GM19324 (cell line): Measurements from ENCODE around the gene HEG1.
"Not testable (repeated sequence)": the region's sequence is repeated elsewhere in the genome, so short reads cannot be mapped to it uniquely, and the experiment has no call there.

Experiments used
- ATAC-seq: cut with Tn5 transposase; IDR thresholded peaks from one replicate; pipeline ENCODE4 v1.9.1; 2021; ENCODE audit warnings: mild to moderate bottlenecking, moderate library complexity; ENCODE audit not compliant: unreplicated experiment, low FRiP score

HEG1 gene, protein sequence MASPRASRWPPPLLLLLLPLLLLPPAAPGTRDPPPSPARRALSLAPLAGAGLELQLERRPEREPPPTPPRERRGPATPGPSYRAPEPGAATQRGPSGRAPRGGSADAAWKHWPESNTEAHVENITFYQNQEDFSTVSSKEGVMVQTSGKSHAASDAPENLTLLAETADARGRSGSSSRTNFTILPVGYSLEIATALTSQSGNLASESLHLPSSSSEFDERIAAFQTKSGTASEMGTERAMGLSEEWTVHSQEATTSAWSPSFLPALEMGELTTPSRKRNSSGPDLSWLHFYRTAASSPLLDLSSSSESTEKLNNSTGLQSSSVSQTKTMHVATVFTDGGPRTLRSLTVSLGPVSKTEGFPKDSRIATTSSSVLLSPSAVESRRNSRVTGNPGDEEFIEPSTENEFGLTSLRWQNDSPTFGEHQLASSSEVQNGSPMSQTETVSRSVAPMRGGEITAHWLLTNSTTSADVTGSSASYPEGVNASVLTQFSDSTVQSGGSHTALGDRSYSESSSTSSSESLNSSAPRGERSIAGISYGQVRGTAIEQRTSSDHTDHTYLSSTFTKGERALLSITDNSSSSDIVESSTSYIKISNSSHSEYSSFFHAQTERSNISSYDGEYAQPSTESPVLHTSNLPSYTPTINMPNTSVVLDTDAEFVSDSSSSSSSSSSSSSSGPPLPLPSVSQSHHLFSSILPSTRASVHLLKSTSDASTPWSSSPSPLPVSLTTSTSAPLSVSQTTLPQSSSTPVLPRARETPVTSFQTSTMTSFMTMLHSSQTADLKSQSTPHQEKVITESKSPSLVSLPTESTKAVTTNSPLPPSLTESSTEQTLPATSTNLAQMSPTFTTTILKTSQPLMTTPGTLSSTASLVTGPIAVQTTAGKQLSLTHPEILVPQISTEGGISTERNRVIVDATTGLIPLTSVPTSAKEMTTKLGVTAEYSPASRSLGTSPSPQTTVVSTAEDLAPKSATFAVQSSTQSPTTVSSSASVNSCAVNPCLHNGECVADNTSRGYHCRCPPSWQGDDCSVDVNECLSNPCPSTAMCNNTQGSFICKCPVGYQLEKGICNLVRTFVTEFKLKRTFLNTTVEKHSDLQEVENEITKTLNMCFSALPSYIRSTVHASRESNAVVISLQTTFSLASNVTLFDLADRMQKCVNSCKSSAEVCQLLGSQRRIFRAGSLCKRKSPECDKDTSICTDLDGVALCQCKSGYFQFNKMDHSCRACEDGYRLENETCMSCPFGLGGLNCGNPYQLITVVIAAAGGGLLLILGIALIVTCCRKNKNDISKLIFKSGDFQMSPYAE (N-terminal part only)

DNA sequence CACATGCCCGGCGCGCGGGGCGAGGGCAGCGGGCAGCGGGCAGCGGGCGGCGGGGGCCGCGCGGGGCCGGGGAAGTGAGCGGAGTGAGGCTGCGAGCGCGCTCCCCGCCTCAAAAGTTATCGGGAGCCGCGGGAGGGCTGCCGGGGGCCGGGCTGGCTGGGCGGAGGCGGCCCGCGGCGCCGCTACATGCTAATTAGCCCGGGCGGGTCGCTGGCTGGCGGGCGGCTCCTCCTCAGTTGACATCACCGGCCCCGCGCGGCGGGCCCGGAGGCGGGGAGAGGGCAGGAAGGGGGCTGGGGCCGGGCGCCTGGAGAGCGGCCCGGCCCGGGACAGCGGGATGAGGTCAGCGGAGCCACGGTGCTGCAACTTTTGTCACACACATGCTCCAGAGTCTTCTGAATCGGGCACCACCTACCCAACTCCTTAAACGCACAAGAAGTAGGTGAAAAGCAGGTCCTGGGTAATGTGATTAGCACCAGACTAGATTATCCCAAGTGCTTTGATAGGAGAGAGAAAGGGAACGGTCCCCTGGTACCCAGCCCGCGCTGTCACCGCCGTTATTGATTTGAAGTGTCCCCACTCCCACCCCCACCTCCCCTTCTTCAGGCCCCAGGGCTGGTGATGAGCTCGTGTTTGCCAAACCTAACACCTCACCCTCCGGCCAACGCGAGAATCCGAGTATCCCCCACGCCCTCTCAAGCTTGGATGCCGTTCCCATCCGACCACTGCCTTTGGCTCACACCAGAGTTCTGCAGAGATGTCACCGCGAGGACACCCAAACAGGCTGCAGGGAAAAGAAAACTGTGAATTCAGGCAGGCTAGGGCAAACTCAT, at the start of gene HEG1:
Gene HEG1 (minus strand): TSS at position 85 of the 833 bp plus-strand sequence. CDS start 107 bp downstream, outside the sequence.
- peak; percentile 70 for ATAC-seq

DNA sequence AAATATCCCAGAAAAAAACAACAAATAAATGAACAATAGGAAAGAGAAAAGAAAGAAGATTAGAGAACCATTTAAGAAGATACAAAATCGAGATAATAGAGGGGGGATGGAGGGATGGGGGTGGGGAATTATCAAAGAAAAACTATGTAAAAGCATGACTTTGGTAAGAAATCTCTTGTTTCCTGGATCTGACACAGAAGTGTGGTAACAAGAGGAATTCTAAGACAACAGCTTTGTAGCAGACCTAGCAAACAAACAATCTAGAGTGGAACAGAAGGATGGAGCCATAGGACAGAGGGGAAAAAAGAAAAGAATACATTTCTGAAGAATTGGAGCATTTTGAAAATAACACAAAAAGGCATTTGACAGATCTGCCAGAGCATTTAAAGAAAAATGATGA, 49.3 kb upstream of the HEG1 start:
- no peak for ATAC-seq

DNA sequence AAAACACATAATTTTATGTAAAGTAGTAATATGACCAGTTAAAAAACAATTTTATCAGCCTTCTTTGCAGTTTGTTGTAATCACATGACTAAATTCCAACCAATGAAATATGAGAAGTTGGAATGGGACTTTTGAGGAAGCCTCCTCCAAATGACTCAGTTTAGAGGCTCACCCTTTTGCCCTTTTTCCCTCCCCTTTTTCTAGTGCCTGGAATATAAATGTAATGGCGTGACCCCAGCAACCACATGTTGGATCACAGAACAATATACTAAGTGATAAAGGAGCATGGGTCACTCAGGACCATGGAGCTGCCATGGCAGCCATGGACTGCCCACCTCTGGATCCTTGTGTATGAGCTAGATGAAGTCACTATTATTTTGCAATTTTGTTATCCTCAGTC, 48.8 kb upstream of the HEG1 start:
- ATAC-seq, result no peak

DNA sequence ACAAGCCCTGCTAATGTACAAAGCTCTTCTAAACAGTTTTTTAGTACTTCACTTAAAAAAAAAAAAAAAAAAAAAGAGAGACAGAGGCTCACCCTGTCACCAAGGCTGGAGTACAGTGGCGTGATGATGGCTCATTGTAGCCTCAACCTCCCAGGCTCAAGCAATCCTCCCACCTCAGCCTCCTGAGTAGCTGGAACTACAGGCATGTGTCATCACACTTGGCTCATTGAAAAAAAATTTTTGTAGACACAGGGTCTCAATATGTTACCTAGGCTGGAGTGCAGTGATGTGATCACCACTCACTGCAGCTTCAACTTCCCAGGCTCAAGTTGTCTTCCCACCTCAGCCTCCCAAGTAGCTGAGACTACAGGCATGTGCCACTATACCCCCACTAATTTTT, 47.6 kb upstream of the HEG1 start:
- no peak for ATAC-seq

DNA sequence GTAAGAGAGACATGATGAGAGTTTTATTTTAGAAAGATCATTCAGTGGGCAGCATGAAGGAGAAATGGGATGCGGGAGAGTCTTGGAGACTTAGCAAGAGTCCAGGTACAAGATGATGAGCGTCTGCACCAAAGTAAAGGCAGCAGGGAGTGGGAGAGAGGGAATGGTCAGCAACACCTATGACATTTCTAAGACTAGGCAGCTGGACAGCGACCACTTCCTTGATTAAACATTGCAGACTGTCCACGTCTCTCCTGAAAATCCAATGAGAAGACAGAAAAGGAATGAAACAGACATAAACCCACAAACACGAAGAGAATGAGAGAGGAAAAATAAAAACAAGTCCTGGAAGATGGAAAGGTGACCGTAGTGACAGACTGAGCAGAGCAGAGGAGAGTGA, 46.7 kb upstream of the HEG1 start:
- ATAC-seq, result no peak

DNA sequence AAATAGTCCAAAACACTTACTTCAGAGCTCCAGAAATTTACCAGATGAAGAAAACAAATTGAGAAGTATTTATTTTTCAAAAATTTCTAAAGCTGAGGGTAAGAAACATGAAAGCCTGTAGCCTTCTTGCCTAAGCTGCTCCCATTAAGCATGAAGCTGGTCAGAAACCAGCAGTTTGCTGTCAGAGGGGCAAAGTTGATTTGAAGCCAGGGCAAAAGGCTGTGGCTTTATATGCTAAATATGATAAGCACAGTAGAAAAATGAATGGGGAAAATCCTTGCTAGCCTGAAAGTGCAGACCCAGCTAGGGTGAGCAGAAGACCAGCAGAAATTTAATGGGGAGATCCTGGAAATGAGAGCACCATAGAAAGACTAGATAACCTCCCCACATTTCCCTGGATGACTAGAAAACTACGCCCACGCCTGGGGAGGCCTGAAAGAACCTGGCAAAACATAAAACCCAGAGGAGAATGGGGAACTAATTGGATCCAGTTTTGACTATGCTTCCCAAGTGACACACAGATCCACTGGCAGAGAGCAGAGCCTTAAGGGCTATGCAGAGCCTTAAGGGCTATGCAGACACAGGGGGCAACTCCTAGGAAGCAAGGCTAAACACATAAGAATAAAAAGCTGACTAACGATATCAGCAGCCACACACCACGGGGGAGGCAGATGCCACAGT, 43.0 kb upstream of the HEG1 start:
- no peak for ATAC-seq

DNA sequence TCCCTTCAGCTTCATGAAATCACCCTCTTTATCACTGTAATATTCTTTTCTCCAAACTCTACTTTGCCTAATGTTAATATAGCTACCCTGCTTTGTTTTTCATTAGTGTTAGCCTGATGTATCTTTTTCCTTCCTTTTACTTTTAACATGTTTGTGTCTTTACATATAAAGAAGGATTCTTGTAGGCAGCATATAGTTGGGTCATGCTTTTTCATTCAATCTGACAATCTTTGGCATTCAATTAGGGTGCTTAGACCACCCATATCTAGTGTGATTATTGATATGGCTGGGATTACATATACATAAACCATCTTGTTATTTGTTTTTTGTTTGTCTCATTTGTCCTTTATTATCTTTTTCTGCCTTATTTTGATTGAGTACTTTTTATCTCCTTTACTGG, 34.9 kb upstream of the HEG1 start:
- no peak for ATAC-seq

DNA sequence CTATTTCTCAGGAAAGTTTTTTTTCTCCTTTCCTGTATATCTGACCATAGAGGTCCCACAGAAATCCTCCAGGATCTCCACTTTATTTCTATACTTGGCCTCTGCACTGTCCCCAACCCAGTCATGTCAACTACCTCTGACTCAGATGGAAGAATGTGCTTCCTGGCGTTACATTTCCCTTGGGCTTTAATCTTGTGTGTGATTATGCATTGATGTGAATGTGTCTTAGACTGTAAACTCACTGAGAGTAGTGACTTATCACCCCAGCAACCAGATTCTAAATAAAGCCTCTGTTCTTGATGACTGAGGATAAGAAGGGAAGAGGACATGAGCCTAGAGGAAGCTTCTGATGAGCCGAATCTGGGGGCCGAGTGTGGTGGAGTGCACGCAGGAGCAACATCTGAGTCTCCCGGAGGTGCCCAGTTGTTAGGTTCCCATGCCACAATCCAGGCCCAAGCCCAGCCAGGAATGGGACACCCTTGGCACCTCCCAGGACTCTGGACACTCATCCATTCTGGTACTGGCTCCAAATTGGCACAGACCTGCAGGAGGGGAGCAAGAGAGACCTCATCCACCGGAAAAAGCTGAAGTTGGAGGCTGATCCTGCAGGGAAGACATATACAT, 32.1 kb upstream of the HEG1 start:
- ATAC-seq, result no peak

DNA sequence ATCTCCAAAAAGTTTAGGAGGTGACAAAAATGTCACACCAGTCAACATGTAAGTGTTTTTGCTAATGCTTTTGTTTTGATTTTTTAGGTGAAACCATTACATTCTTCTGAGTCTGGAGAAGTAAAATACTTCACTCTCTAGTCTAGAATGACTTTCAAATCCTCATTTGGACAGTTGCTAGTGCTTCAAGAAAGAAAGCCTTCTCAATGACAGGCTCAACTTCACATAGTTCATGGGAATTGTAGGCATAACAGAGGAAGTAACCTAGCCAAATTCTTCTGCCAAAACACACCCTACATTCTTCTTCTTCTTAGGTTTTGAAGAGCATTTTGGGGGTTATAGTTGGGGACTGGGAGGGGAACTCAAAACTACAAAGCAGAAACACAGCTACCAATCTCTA, 29.4 kb upstream of the HEG1 start:
- ATAC-seq, result no peak

DNA sequence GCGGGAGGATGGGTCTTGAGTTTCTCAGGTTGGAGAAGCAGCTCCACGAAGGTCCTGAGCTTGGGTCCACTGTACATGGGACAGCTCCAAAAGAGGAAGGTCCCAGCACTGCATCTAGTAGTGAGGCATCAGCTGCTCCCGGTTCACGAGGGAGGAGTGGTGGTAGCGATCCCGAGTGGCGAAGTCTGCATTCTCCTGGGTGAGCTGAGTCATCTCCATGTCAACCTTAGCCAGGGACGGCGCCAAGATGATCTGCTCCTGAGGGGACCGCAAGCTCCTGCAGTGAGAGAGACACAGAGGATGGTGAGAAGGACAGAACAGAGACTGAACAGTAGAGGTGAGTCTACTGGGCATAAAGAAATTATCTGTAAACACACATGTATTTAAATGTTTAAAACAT, 28.0 kb upstream of the HEG1 start:
- ATAC-seq, result no peak

DNA sequence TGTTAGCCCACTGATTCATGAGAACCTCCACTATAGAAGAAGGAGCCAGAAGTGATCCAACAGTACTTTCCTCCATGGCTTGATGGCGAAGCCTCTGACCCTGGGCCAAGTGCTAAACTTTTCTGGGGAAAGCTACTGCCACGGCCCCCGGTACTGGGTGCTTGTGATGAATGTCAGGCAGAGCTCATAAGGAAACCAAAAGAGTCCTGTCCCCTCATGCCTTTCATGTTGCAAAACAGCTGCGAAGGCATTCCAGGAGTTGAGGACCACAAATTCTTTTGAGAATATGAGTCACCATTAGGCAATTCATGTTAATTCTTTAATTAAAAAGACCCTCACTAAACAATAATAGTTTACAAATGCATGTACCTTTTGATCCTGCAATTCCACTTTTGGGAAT, 26.5 kb upstream of the HEG1 start:
- ATAC-seq, result not testable (repeated sequence)

DNA sequence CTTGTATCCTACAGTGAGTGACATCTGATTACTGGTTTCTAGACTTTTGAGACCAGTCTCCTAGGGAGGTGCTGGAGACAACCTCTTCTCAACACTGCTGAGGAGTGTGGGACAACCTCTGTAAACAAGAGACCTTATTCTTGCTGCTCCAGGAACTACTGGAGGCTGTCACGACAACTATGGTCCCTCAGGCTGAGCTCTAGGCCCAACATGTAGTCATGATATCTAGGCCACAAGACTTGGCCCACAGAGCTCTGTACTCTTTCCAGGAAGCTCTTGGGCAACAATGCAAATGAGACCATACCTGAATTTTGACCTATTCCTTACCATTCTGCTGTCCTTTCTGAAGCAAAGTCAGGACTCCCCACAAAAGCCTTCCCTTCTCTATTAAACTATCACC, 24.3 kb upstream of the HEG1 start:
- no peak for ATAC-seq

DNA sequence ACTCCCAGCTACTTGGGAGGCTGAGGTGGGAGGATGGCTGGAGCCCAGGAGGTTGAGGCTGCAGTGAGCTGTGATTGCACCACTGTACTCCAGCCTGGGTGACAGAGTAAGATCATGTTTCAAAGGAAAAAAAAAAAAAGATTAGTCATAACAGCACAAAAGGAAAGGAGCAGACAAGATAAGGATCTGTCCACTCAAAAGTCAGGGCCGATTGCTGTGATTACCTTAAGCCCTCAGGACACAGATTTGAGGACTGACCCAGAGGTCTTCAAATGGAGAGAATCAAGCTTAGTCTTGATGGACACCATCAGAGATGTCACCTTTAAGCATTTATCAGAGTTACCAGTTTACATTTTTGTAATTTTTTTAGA, 23.9 kb upstream of the HEG1 start:
- no peak for ATAC-seq

DNA sequence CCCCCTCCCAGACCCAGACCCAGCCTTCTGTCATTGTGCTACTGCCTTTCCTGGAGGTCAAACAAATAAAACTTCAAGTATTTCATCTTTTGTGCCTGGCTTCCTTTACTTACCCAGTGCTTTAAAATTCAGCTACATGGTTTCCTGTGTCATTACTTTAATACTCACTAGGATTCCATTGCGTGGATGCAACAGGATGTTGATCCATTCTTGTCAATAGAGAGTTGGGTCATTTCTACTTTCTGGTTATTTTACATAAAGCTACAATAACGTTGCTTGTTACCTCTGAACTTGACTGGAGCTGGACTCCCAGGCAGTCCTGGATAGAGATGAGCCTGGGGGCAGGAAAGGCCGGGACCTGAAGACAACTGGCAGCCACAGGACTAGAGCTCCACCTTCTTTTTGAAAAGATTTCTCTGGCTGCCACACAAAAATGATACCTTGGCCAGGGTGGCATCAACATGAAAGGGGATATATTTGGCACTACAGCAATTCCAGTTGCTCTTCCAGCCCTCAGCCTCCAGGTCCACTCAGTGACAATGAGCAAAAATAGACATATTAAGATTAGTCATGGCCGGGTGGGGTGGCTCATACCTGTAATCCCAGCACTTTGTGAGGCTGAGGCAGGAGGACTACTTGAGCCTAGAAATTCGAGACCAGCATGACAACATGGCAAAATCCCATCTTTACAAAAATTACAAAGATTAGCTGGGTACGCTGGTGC, 23.3 kb upstream of the HEG1 start:
- no peak for ATAC-seq

DNA sequence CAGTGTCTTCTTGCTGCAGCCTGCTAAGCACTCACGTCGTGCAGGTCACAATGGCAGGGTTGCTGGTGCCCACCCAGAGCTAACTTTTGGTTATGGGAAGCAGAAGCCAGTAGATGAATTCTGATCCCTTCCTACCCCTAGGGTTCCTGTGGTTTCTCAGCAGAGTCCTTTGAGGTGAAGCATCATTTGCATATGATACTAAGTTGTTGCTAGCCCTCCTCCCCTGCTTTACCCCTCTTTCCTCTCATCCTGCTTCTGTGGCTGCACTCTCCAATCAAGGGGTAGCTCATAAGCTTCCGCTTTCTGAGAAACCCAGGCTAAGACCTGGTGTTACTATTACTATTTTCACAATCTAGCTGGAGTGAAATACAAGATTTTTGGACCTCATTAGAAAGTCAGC, 22.1 kb upstream of the HEG1 start:
- ATAC-seq, result no peak

DNA sequence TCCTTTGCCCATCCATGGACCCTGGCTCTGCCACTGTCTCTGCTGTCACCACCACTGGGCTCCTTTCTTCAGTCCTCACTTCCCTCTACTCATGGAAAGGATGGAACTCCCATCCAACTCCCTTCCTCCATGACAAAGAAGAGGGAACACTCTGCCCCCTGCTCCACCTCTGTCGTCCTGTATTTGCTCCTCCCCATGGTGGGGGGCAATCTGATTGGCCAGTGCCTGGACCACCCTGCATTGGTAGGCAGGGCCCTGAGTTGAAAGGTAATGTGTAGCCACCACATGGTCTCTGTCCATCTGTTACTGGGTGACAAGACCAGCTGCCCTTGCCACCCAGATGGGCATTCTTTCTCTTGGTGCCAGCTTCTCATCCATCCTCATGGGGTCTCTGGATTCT, 20.7 kb upstream of the HEG1 start:
- no peak for ATAC-seq

DNA sequence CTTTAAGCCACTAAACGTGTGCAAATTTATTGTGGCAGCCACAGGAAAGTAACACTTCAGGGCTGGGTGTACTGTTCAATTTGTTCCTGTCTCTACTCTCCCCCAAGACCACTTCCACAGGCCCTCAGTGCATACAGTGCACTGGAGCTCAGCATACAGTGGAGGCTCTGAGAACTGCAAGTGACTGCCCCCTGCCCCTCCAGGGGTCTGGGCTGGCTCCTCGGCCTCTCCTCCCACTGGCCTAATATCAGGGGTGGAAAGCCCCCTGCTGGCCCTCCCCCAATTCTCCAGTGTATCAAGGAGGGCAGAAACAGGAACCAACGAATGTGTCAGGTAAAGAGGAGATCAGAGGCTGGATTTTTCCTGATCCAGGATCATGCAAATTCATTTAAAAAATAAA, 19.9 kb upstream of the HEG1 start:
- no peak for ATAC-seq

DNA sequence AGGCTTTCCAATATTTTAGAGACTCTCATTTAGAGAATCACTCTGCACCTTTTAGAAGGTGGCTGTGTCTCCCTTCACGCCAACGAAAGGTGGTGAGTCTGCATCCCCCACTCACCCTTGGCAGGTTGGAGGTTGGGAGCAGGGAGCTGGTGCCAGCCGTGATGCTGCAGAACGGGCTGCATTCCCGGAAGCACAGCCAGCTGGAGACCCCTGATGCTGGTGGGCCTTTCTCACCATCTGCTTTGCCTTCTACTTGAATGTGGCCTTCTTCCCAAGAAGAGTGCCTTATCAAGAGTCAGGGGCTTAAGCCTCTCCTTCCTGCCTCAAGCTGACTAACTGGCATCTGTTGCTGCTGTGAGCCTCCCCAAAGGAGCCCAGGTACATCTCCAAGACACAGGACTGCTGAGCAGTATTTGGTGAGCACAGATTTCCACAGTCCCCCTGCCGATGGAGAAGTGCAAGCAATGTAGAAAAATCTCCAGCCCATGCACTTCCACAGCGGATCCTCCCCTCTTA, 17.7 kb upstream of the HEG1 start:
- ATAC-seq, result no peak
